Measurements from ENCODE around the gene HID1. TPM values are rescaled to one million over a fixed set of nuclear protein-coding genes. Genes with fewer than 3 reads are reported as not detected.

Gene HID1
- polyA plus RNA-seq, 5 donors, result 48.9 to 76.3 (median 64.6) TPM

- DNase-seq, result no peak
Observed at GRCh38 chr17:74903034-74903433, 69.5 kb downstream of the HID1 start.

- no peak for DNase-seq
Observed at GRCh38 chr17:74901353-74902135, 71.0 kb downstream of the HID1 start.

Other genes with a start within 250 kb of the HID1 start
- gene RAB37, start 235.5 kb downstream of the HID1 start, polyA plus RNA-seq (ENCODE audit: insufficient read depth in 1 of 5, insufficient read length in 5 of 5, low replicate concordance in 1 of 5), result 10 to 100 TPM in 3 of 5 donors, 1 to 10 TPM in 2; 9.1 to 11.3 (median 10.5) TPM
- 10 to 100 TPM; 37.9 to 74.9 (median 44.8) TPM for gene NHERF1, start 224.1 kb downstream of the HID1 start, polyA plus RNA-seq (ENCODE audit: insufficient read depth in 1 of 5, insufficient read length in 5 of 5, low replicate concordance in 1 of 5)
- gene NAT9, start 196.4 kb downstream of the HID1 start, polyA plus RNA-seq (ENCODE audit: insufficient read depth in 1 of 5, insufficient read length in 5 of 5, low replicate concordance in 1 of 5), result 10 to 100 TPM; 39.2 to 55.3 (median 47.9) TPM
- under 1 TPM; 0.15 to 0.38 (median 0.21) TPM for gene GRIN2C, start 112.9 kb downstream of the HID1 start, polyA plus RNA-seq (ENCODE audit: insufficient read depth in 1 of 5, insufficient read length in 5 of 5, low replicate concordance in 1 of 5)
- 1 to 10 TPM; 4.6 to 8.3 (median 7.5) TPM for gene FDXR, start 99.8 kb downstream of the HID1 start, polyA plus RNA-seq (ENCODE audit: insufficient read depth in 1 of 5, insufficient read length in 5 of 5, low replicate concordance in 1 of 5)
- under 1 TPM in 4 of 5 donors, not detected in 1; 0.09 to 0.18 (median 0.10) TPM for gene FADS6, start 79.1 kb downstream of the HID1 start, polyA plus RNA-seq (ENCODE audit: insufficient read depth in 1 of 5, insufficient read length in 5 of 5, low replicate concordance in 1 of 5)
- under 1 TPM in 4 of 5 donors, not detected in 1; 0.05 to 0.22 (median 0.12) TPM for gene USH1G, start 49.5 kb downstream of the HID1 start, polyA plus RNA-seq (ENCODE audit: insufficient read depth in 1 of 5, insufficient read length in 5 of 5, low replicate concordance in 1 of 5)
- gene OTOP2, start 48.5 kb downstream of the HID1 start, polyA plus RNA-seq (ENCODE audit: insufficient read depth in 1 of 5, insufficient read length in 5 of 5, low replicate concordance in 1 of 5), result not detected
- not detected for gene OTOP3, start 36.9 kb downstream of the HID1 start, polyA plus RNA-seq (ENCODE audit: insufficient read depth in 1 of 5, insufficient read length in 5 of 5, low replicate concordance in 1 of 5)
- 10 to 100 TPM in 4 of 5 donors, 1 to 10 TPM in 1; 9.4 to 19.7 (median 12.5) TPM for gene CDR2L, start 14.9 kb upstream of the HID1 start, polyA plus RNA-seq (ENCODE audit: insufficient read depth in 1 of 5, insufficient read length in 5 of 5, low replicate concordance in 1 of 5)
- 10 to 100 TPM; 20.5 to 28.2 (median 24.6) TPM for gene MRPL58, start 39.9 kb upstream of the HID1 start, polyA plus RNA-seq (ENCODE audit: insufficient read depth in 1 of 5, insufficient read length in 5 of 5, low replicate concordance in 1 of 5)
- gene ATP5PD, start 74.2 kb upstream of the HID1 start, polyA plus RNA-seq (ENCODE audit: insufficient read depth in 1 of 5, insufficient read length in 5 of 5, low replicate concordance in 1 of 5), result 100 to 1,000 TPM; 200 to 252 (median 213) TPM
- gene KCTD2, start 74.5 kb upstream of the HID1 start, polyA plus RNA-seq (ENCODE audit: insufficient read depth in 1 of 5, insufficient read length in 5 of 5, low replicate concordance in 1 of 5), result 10 to 100 TPM; 25.0 to 29.1 (median 28.6) TPM
- gene SLC16A5, start 115.2 kb upstream of the HID1 start, polyA plus RNA-seq (ENCODE audit: insufficient read depth in 1 of 5, insufficient read length in 5 of 5, low replicate concordance in 1 of 5), result 10 to 100 TPM; 16.1 to 26.8 (median 23.3) TPM
- 10 to 100 TPM; 11.7 to 17.2 (median 15.1) TPM for gene ARMC7, start 137.2 kb upstream of the HID1 start, polyA plus RNA-seq (ENCODE audit: insufficient read depth in 1 of 5, insufficient read length in 5 of 5, low replicate concordance in 1 of 5)
- 10 to 100 TPM; 42.4 to 63.3 (median 46.6) TPM for gene NT5C, start 159.0 kb upstream of the HID1 start, polyA plus RNA-seq (ENCODE audit: insufficient read depth in 1 of 5, insufficient read length in 5 of 5, low replicate concordance in 1 of 5)
- 100 to 1,000 TPM in 1 of 5 donors, 10 to 100 TPM in 4; 73.5 to 103 (median 83.6) TPM for gene JPT1, start 181.8 kb upstream of the HID1 start, polyA plus RNA-seq (ENCODE audit: insufficient read depth in 1 of 5, insufficient read length in 5 of 5, low replicate concordance in 1 of 5)
- gene SUMO2, start 210.2 kb upstream of the HID1 start, polyA plus RNA-seq (ENCODE audit: insufficient read depth in 1 of 5, insufficient read length in 5 of 5, low replicate concordance in 1 of 5), result 100 to 1,000 TPM; 666 to 791 (median 727) TPM
- 10 to 100 TPM; 66.5 to 86.1 (median 79.5) TPM for gene NUP85, start 232.9 kb upstream of the HID1 start, polyA plus RNA-seq (ENCODE audit: insufficient read depth in 1 of 5, insufficient read length in 5 of 5, low replicate concordance in 1 of 5)

All from right lung (tissue), 5 donors.